ENCODE data around the gene GAREM2.

The GAREM2 gene

GRCh38 chr2:26237868-26238267 is 65.0 kb downstream of the GAREM2 start:
- no peak for DNase-seq (ENCODE audit: low read depth)

GRCh38 chr2:26238311-26238958 is 65.5 kb downstream of the GAREM2 start:
- DNase-seq (ENCODE audit: low read depth), result no peak
